DMS79 treated with DMSO at 0.1 percent for 48 hours (cell line): ENCODE measurements around the gene TNNT1.

Experiments used
- DNase-seq: peaks from one replicate; lab custom pipeline; 2025; lab: John Stamatoyannopoulos, UW

Gene TNNT1

GRCh38 chr19:55088543-55089341 is 60.3 kb downstream of the TNNT1 start:
- peak; percentile 59 for DNase-seq

GRCh38 chr19:55088021-55088451 is 61.0 kb downstream of the TNNT1 start:
- DNase-seq: peak; percentile 73

- DNase-seq: peak; percentile 37
Measured at GRCh38 chr19:55087542-55087901, 61.5 kb downstream of the TNNT1 start.

- peak; percentile 94 for DNase-seq
Measured at GRCh38 chr19:55086730-55087541, 62.1 kb downstream of the TNNT1 start.

- peak; percentile 1 for DNase-seq
Measured at GRCh38 chr19:55085923-55086715, 62.9 kb downstream of the TNNT1 start.

GRCh38 chr19:55084416-55084815 is 64.6 kb downstream of the TNNT1 start:
- DNase-seq: no peak

GRCh38 chr19:55083004-55083850 is 65.8 kb downstream of the TNNT1 start:
- DNase-seq: no peak
